Measurements from ENCODE around the gene CTNND2.

DNA sequence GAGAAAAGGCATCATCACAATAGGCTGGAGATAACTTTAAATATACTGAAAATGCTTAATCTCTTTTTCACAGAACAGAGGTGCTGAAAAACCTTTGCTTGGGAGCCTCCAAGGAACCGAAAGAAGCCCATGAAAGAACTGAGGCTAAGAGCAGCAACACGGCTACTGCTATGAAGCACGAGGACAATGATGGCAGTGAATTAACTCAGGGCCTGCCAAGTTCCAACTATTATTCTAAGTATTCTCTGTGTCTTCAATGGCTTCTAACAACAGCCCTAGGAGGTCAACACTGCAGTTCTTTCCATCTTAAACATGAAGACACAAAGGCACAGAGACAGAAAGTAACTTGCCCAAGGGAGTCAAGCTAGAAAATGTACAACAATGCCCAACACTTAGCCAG lies 850.2 kb downstream of the CTNND2 start:
- TF ChIP-seq, protein P1, sequence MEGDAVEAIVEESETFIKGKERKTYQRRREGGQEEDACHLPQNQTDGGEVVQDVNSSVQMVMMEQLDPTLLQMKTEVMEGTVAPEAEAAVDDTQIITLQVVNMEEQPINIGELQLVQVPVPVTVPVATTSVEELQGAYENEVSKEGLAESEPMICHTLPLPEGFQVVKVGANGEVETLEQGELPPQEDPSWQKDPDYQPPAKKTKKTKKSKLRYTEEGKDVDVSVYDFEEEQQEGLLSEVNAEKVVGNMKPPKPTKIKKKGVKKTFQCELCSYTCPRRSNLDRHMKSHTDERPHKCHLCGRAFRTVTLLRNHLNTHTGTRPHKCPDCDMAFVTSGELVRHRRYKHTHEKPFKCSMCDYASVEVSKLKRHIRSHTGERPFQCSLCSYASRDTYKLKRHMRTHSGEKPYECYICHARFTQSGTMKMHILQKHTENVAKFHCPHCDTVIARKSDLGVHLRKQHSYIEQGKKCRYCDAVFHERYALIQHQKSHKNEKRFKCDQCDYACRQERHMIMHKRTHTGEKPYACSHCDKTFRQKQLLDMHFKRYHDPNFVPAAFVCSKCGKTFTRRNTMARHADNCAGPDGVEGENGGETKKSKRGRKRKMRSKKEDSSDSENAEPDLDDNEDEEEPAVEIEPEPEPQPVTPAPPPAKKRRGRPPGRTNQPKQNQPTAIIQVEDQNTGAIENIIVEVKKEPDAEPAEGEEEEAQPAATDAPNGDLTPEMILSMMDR (IDR thresholded peaks at IDR 0.05; ENCODE audit: low read depth, low read length, missing input control), result no peak
- TF ChIP-seq NR2F2 (IDR thresholded peaks at IDR 0.05) (no peak), JUND (IDR thresholded peaks at IDR 0.05) (no peak), RAD21 (IDR thresholded peaks at IDR 0.05) (no peak), FOXA1 (IDR thresholded peaks at IDR 0.05) (no peak), GABPA (IDR thresholded peaks at IDR 0.05 in 1 of 2, conservative IDR thresholded peaks at IDR 0.05 in 1 of 2) (no peak), YY1 (IDR thresholded peaks at IDR 0.05) (no peak), FOXA2 (IDR thresholded peaks at IDR 0.05) (no peak)
- TF ChIP-seq, protein P2, sequence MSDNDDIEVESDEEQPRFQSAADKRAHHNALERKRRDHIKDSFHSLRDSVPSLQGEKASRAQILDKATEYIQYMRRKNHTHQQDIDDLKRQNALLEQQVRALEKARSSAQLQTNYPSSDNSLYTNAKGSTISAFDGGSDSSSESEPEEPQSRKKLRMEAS (IDR thresholded peaks at IDR 0.05), result no peak
- TF ChIP-seq, protein P3, sequence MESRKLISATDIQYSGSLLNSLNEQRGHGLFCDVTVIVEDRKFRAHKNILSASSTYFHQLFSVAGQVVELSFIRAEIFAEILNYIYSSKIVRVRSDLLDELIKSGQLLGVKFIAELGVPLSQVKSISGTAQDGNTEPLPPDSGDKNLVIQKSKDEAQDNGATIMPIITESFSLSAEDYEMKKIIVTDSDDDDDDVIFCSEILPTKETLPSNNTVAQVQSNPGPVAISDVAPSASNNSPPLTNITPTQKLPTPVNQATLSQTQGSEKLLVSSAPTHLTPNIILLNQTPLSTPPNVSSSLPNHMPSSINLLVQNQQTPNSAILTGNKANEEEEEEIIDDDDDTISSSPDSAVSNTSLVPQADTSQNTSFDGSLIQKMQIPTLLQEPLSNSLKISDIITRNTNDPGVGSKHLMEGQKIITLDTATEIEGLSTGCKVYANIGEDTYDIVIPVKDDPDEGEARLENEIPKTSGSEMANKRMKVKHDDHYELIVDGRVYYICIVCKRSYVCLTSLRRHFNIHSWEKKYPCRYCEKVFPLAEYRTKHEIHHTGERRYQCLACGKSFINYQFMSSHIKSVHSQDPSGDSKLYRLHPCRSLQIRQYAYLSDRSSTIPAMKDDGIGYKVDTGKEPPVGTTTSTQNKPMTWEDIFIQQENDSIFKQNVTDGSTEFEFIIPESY (IDR thresholded peaks at IDR 0.05), result no peak
- TF ChIP-seq, protein P4, sequence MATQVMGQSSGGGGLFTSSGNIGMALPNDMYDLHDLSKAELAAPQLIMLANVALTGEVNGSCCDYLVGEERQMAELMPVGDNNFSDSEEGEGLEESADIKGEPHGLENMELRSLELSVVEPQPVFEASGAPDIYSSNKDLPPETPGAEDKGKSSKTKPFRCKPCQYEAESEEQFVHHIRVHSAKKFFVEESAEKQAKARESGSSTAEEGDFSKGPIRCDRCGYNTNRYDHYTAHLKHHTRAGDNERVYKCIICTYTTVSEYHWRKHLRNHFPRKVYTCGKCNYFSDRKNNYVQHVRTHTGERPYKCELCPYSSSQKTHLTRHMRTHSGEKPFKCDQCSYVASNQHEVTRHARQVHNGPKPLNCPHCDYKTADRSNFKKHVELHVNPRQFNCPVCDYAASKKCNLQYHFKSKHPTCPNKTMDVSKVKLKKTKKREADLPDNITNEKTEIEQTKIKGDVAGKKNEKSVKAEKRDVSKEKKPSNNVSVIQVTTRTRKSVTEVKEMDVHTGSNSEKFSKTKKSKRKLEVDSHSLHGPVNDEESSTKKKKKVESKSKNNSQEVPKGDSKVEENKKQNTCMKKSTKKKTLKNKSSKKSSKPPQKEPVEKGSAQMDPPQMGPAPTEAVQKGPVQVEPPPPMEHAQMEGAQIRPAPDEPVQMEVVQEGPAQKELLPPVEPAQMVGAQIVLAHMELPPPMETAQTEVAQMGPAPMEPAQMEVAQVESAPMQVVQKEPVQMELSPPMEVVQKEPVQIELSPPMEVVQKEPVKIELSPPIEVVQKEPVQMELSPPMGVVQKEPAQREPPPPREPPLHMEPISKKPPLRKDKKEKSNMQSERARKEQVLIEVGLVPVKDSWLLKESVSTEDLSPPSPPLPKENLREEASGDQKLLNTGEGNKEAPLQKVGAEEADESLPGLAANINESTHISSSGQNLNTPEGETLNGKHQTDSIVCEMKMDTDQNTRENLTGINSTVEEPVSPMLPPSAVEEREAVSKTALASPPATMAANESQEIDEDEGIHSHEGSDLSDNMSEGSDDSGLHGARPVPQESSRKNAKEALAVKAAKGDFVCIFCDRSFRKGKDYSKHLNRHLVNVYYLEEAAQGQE (IDR thresholded peaks at IDR 0.05), result no peak
